ENCODE measurements around the gene KCNG4. TPM values are rescaled to one million over a fixed set of nuclear protein-coding genes. Genes with fewer than 3 reads are reported as not detected.

Gene KCNG4
- total and polyA plus RNA-seq, 8 donors, result 0.02 TPM; not detected in 7

DNA sequence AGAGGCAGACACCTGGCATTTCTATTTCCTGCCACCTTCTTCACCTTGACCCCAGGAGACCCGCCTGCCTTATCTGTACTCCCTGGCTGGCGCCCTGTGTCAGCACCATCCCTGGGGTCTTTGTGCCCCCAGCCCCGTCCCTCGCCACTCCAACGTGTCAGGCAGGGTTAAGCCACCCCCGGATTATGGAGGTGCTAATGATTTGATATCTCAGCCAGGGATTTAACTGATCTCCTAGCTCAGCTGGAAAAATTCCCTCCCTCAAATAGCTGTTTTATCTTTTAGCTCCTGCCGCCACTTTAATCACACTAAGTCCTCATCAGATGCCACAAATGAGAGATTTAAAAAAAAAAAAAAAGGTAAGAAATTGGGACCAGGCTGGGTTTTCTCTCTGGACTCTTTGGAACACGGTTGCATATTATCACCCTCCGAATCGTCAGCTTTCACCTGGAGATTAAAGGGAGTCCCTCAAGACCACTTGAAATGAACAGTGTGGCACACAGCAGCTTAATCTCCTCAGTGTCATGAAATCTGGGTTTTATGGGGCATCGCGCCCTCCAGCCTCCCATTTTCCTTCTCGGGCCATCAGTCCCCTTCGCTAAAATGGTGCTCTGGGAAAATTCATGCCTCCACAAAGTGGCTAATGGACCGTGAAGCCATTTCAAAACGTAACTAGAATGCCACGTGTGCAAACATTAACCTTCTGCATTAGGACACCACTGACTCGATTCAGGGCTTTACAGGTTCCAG lies 28.7 kb upstream of the KCNG4 start:
- Histone ChIP-seq H3K27me3 (peaks cover 0 to 4% (median 0%) of the 10 kb centered on the region in 4 donors), H3K36me3 (no peaks in the 10 kb centered on the region), H3K4me3 (no peak overlapping the region), H3K4me1 (no peaks in the 10 kb centered on the region), H3K27ac (no peak overlapping the region), H3K9me3 (no peaks in the 10 kb centered on the region)
- FAIRE-seq, result no peak
- DNase-seq, result no peak
- WGBS, 2 donors, result 28 to 29% methylated on average over 18 of the region's 18 CpGs
- ATAC-seq, result no peak
- TF ChIP-seq, protein P1, sequence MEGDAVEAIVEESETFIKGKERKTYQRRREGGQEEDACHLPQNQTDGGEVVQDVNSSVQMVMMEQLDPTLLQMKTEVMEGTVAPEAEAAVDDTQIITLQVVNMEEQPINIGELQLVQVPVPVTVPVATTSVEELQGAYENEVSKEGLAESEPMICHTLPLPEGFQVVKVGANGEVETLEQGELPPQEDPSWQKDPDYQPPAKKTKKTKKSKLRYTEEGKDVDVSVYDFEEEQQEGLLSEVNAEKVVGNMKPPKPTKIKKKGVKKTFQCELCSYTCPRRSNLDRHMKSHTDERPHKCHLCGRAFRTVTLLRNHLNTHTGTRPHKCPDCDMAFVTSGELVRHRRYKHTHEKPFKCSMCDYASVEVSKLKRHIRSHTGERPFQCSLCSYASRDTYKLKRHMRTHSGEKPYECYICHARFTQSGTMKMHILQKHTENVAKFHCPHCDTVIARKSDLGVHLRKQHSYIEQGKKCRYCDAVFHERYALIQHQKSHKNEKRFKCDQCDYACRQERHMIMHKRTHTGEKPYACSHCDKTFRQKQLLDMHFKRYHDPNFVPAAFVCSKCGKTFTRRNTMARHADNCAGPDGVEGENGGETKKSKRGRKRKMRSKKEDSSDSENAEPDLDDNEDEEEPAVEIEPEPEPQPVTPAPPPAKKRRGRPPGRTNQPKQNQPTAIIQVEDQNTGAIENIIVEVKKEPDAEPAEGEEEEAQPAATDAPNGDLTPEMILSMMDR (IDR thresholded peaks at IDR 0.05), result no peak
- intact Hi-C loops (cut with DNase I), result no loop called here

DNA sequence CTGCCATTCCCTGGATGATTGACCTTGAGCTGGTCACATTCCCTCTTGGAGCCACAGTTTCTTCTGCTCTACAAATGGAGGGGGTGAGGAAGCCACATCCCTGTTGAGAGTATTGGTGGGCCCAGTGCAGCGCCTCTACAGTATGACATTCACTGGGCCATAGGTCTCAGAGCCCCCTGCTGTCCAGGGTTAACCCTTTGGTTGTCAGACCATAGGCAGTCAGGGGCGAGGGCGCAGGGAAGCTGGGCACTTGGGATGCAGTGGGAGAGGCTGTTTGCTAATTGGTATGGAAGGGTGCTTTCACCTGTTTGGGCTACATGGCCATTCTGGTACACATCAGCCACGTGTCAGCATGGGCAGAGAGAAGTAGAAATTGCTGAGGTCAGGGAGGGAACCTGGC lies 27.6 kb upstream of the KCNG4 start:
- Histone ChIP-seq H3K9me3 (no peaks in the 10 kb centered on the region), H3K4me3 (no peak overlapping the region), H3K4me1 (no peaks in the 10 kb centered on the region), H3K27me3 (peaks cover 0 to 4% (median 0%) of the 10 kb centered on the region in 4 donors), H3K36me3 (no peaks in the 10 kb centered on the region), H3K27ac (no peak overlapping the region)
- WGBS, 2 donors, result 68 to 72% methylated on average over 4 of the region's 4 CpGs
- intact Hi-C loops (cut with DNase I), result no loop called here
- TF ChIP-seq, protein P1 (IDR thresholded peaks at IDR 0.05), result no peak
- FAIRE-seq (no peak), DNase-seq (no peak), ATAC-seq (no peak)

DNA sequence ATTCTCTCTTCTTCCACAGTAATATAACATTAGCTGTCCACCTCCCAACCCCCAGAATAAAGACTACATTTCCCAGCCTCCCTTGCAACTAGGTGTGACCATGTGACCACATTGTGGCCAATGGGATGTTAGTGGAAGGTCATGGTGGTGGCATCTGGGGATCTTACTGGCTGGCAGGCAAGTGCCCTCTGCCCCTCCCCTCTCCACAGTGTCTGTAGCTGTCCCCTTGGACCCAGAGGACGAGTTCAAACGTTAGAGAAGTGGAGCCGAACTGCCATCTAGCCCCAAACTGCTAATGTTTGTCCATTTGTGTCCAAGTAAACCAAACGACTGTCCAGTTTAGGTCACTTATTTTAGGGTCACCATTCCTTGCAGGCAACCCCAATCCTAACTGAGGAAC lies 26.6 kb upstream of the KCNG4 start:
- intact Hi-C loops (cut with DNase I), result no loop called here
- TF ChIP-seq, protein P1 (IDR thresholded peaks at IDR 0.05), result no peak
- peak in 2 of 6 donors; percentile 6 to 17 for DNase-seq
- no peaks in the 10 kb centered on the region for H3K4me1 ChIP-seq
- H3K4me3 ChIP-seq, result no peak overlapping the region
- H3K36me3 ChIP-seq, result no peaks in the 10 kb centered on the region
- no peaks in the 10 kb centered on the region for H3K9me3 ChIP-seq
- peak in 3 of 4 donors; percentile 60 to 82 (median 78) for ATAC-seq
- peaks cover 0 to 4% (median 0%) of the 10 kb centered on the region in 4 donors for H3K27me3 ChIP-seq
- WGBS, 2 donors, result 24 to 32% methylated on average over 4 of the region's 4 CpGs
- no peak for FAIRE-seq
- H3K27ac ChIP-seq, result no peak overlapping the region

DNA sequence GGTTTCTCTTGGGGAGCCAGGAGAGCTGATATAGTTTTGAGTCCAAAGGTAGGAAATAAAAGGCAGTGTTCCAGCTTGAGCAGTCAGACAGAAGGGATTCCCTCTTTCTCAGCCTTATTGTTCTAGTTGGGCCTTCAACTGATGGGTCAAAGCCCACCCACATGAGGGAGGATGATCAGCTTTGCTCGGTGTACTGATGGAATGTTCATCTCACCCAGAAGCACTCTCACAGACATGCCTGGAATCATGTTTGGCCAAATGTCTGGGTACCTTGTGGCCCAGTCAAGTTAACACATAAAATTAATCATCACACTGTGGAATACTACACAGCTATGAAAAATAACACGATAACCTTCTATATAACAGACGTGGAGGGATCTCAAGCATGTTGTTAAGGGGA lies 23.1 kb upstream of the KCNG4 start:
- Histone ChIP-seq H3K36me3 (no peaks in the 10 kb centered on the region), H3K4me3 (no peak overlapping the region), H3K27ac (no peak overlapping the region), H3K9me3 (no peaks in the 10 kb centered on the region), H3K4me1 (no peaks in the 10 kb centered on the region), H3K27me3 (no peaks in the 10 kb centered on the region)
- DNase-seq, result no peak
- TF ChIP-seq, protein P1 (IDR thresholded peaks at IDR 0.05), result no peak
- FAIRE-seq, result no peak
- WGBS, 2 donors, result 61 to 83% methylated on average over 3 of the region's 3 CpGs
- no peak for ATAC-seq
- intact Hi-C loops (cut with DNase I), result no loop called here

DNA sequence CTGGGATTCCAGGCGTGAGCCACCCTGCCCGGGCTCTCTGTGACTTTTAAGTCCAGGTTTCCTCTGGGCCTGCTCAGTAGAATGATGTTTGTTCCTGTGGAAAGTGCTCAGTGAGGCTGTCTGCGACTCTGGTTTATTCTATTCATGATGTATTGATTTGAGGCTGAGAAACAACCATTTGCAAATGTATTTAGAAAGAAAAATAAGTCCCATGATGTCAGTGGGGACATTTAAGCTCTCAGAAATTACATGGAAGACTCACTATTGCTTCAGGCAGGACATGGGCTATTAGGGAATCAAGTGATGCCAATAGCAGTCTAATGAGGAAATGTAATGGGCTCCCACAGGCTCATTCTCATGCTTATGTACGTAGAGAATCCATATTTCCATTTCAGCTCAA lies 22.2 kb upstream of the KCNG4 start:
- ATAC-seq, result no peak
- no peak overlapping the region for H3K4me3 ChIP-seq
- H3K9me3 ChIP-seq, result no peaks in the 10 kb centered on the region
- no peak overlapping the region for H3K27ac ChIP-seq
- TF ChIP-seq, protein P1 (IDR thresholded peaks at IDR 0.05), result no peak
- 53 to 69% methylated on average over 4 of the region's 4 CpGs for WGBS, 2 donors
- no peak for DNase-seq
- FAIRE-seq, result no peak
- no peaks in the 10 kb centered on the region for H3K4me1 ChIP-seq
- intact Hi-C loops (cut with DNase I), result no loop called here
- peaks cover 0 to 6% (median 0%) of the 10 kb centered on the region in 4 donors for H3K27me3 ChIP-seq
- no peaks in the 10 kb centered on the region for H3K36me3 ChIP-seq
